Adrenal gland (tissue), 5 donors: Measurements from ENCODE around the gene KMT2E.

Experiments used
- POLR2A ChIP-seq, 2 donors: fragments of 450-650 bp; IDR thresholded peaks; one replicate each; pipeline ENCODE4 v1.6.1; 2017; ENCODE audit warnings: antibody characterized with exemption in 2 of 2, mild to moderate bottlenecking in 2 of 2, moderate library complexity in 1 of 2
- TF ChIP-seq, protein P1 (sequence below), 6 experiments: fragments of 450-650 bp in 4 of 6; fragments of 200-600 bp in 2 of 6; sonication (generic) in 1 of 6; IDR thresholded peaks; 1 replicate in 5 of 6; 2 replicates in 1 of 6; pipeline versions ENCODE4 v1.5.1 to v1.8.0; 2016 to 2021; ENCODE audit warnings: antibody characterized with exemption in 6 of 6, mild to moderate bottlenecking in 2 of 6, moderate library complexity in 1 of 6
- donor health status: DM: no; HTN: no; CAD: no.

DNA sequence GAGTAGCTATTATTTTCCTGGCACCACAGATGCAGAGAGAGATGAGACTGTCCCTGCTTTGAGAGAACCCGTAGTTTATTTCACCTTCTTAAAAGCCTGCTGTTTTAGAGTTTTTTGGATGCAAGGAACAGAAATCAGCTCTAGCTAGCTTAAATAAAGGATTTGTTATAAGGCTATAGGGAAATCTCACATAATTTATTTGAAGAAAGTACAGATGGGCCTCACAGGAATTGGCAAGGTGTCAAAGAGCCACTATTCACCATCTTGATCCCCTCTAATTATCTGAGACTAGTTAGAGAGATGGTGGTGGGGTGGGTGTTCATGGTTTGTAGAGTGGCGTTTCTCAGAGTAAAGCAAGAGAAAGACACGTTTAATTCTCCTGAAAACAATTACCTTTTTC is 7.3 kb downstream of the KMT2E start:
- TF ChIP-seq, protein P1, sequence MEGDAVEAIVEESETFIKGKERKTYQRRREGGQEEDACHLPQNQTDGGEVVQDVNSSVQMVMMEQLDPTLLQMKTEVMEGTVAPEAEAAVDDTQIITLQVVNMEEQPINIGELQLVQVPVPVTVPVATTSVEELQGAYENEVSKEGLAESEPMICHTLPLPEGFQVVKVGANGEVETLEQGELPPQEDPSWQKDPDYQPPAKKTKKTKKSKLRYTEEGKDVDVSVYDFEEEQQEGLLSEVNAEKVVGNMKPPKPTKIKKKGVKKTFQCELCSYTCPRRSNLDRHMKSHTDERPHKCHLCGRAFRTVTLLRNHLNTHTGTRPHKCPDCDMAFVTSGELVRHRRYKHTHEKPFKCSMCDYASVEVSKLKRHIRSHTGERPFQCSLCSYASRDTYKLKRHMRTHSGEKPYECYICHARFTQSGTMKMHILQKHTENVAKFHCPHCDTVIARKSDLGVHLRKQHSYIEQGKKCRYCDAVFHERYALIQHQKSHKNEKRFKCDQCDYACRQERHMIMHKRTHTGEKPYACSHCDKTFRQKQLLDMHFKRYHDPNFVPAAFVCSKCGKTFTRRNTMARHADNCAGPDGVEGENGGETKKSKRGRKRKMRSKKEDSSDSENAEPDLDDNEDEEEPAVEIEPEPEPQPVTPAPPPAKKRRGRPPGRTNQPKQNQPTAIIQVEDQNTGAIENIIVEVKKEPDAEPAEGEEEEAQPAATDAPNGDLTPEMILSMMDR (IDR thresholded peaks at IDR 0.05): no peak
- no peak for TF ChIP-seq POLR2A (IDR thresholded peaks at IDR 0.05)
